Type B pancreatic cell (in vitro differentiated cells): ENCODE data around the gene AR. TPM values are rescaled to one million over a fixed set of nuclear protein-coding genes. Genes with fewer than 3 reads are reported as not detected.

Experiments used
- DNase-seq: peaks from one replicate; pipeline ENCODE4 v3.0.0; 2021; ENCODE audit warnings: mixed read lengths; ENCODE audit not compliant: unreplicated experiment; ENCODE audit errors: extremely low spot score
- H3K27ac Mint-ChIP-seq: 2 replicates; pipeline ENCODE4 v1.8.0; 2021; ENCODE audit warnings: mild to moderate bottlenecking, mixed read lengths
- H3K27me3 Mint-ChIP-seq: 2 replicates; pipeline ENCODE4 v1.8.0; 2021; ENCODE audit warnings: mixed read lengths
- H3K36me3 Mint-ChIP-seq: 2 replicates; pipeline ENCODE4 v1.8.0; 2021; ENCODE audit warnings: mixed read lengths
- H3K4me1 Mint-ChIP-seq: one replicate; pipeline ENCODE4 v1.8.0; 2021; ENCODE audit warnings: mixed read lengths; ENCODE audit not compliant: unreplicated experiment
- H3K4me3 Mint-ChIP-seq: 2 replicates; pipeline ENCODE4 v1.8.0; 2021; ENCODE audit warnings: mild to moderate bottlenecking, mixed read lengths
- H3K9me3 Mint-ChIP-seq: 2 replicates; pipeline ENCODE4 v1.8.0; 2021; ENCODE audit warnings: mixed read lengths
- total RNA-seq: library from RNA; stranded (reverse); gene quantifications from 2 replicates; pipeline ENCODE4 v1.2.1, GENCODE V29; 2021; ENCODE audit warnings: low replicate concordance
- TF ChIP-seq, protein P1 (sequence below): fragments of 200-600 bp; sonication (generic); conservative IDR thresholded peaks from 2 replicates; pipeline ENCODE4 v1.5.0; 2021; ENCODE audit warnings: antibody characterized with exemption, mild to moderate bottlenecking

Gene AR
- total RNA-seq, 1 donor from 2014 or later = 1.5 TPM

DNA sequence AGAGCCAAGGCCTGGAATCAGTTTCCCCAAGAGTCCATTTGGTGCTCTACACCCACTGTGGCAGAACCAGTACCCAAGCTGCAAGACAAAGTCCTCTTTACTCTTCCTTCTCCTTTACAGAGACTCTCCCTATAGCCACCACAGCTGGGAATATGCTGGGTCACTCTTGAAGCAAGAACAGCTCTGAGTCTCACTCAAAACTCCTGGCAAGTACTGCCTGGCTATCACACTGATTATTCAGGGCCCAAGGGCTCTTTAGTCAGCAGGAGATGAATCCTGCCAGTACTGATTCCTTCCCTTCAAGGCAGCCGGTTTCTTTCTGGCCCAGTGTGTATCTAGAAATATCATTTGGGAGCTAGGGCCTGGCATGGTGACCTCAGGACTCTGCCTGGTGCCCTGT lies 130.9 kb downstream of the AR start:
- DNase-seq = no peak
- no peaks in the 10 kb centered on the region for H3K27me3 Mint-ChIP-seq
- no peaks in the 10 kb centered on the region for H3K36me3 Mint-ChIP-seq
- no peak overlapping the region for H3K27ac Mint-ChIP-seq
- no peaks in the 10 kb centered on the region for H3K9me3 Mint-ChIP-seq
- TF ChIP-seq, protein P1, sequence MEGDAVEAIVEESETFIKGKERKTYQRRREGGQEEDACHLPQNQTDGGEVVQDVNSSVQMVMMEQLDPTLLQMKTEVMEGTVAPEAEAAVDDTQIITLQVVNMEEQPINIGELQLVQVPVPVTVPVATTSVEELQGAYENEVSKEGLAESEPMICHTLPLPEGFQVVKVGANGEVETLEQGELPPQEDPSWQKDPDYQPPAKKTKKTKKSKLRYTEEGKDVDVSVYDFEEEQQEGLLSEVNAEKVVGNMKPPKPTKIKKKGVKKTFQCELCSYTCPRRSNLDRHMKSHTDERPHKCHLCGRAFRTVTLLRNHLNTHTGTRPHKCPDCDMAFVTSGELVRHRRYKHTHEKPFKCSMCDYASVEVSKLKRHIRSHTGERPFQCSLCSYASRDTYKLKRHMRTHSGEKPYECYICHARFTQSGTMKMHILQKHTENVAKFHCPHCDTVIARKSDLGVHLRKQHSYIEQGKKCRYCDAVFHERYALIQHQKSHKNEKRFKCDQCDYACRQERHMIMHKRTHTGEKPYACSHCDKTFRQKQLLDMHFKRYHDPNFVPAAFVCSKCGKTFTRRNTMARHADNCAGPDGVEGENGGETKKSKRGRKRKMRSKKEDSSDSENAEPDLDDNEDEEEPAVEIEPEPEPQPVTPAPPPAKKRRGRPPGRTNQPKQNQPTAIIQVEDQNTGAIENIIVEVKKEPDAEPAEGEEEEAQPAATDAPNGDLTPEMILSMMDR = no peak
- H3K4me3 Mint-ChIP-seq = no peak overlapping the region
- no peaks in the 10 kb centered on the region for H3K4me1 Mint-ChIP-seq

DNA sequence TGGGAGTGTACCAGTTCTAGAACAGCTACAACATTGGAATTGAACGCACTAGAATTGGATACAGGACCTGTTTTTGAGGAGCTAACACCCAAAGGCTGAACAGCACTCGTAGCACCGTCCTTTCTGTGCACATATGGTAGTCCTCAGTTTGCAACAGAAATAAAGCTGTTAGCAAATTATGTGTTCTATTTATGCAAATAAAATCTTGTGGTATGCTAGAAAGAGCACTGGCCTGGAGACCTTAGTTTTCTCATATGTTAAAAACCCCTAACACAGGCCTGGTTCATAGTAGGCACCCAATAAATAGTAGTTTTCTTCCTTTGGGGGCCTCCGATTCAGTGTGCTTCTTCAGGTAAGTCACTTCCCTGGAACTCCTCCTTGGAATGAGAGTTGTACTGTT lies 140.3 kb downstream of the AR start:
- DNase-seq = no peak
- Mint-ChIP-seq H3K4me1 (no peaks in the 10 kb centered on the region), H3K27me3 (no peaks in the 10 kb centered on the region), H3K9me3 (no peaks in the 10 kb centered on the region), H3K27ac (no peak overlapping the region), H3K4me3 (no peak overlapping the region), H3K36me3 (no peaks in the 10 kb centered on the region)
- TF ChIP-seq, protein P1 = no peak

- peaks cover 6% of the 10 kb centered on the region for H3K4me1 Mint-ChIP-seq
- H3K9me3 Mint-ChIP-seq = peaks cover 5% of the 10 kb centered on the region
- TF ChIP-seq, protein P1 = no peak
- no peak overlapping the region for H3K27ac Mint-ChIP-seq
- H3K4me3 Mint-ChIP-seq = no peak overlapping the region
- H3K27me3 Mint-ChIP-seq = no peaks in the 10 kb centered on the region
- DNase-seq = no peak
- H3K36me3 Mint-ChIP-seq = no peaks in the 10 kb centered on the region
Observed at GRCh38 chrX:67692246-67692645, 148.4 kb downstream of the AR start.

DNA sequence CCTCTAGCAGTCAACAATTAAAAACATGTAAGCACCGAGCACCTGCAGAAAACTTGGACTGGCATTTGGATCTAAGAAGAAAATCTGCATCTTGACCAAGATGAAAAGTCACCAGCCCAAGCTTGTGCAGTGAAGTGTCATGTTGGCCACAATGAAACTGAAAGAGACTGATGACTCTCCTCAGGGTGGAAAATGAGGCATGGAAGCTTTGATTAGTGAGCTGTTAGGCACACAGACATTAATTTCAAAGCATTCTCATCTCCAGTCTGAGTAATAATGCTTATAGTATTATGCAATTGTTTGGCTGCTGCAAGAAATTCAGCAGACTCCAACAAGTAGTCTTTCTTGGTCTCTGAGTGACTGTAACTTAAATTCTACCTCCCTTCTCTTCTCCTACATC lies 150.1 kb downstream of the AR start:
- Mint-ChIP-seq H3K27me3 (no peaks in the 10 kb centered on the region), H3K4me1 (peaks cover 10% of the 10 kb centered on the region), H3K4me3 (no peak overlapping the region), H3K27ac (no peak overlapping the region), H3K36me3 (no peaks in the 10 kb centered on the region), H3K9me3 (peaks cover 5% of the 10 kb centered on the region)
- TF ChIP-seq, protein P1 = no peak
- no peak for DNase-seq

DNA sequence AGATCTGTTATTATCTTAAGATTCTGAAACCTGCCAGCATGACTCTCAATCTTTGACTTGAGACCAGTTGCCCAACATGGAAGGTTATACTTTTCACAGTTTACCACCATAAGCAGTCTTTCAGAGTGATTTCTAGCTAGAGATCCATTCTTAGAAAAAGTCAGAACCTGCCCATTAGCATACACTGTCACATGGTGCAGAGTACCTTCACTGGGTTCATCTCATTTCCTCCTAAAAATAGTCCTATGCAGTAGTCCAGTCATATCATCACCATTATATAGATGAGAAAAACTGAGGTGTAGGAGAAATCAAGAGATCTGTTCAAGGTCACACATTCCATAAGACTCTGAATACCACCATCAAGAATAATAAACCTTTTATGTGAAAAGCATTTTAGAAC lies 153.6 kb downstream of the AR start:
- Mint-ChIP-seq H3K36me3 (no peaks in the 10 kb centered on the region), H3K27ac (no peak overlapping the region), H3K4me1 (peaks cover 10% of the 10 kb centered on the region), H3K27me3 (no peaks in the 10 kb centered on the region), H3K9me3 (peaks cover 5% of the 10 kb centered on the region), H3K4me3 (no peak overlapping the region)
- TF ChIP-seq, protein P1 = no peak
- no peak for DNase-seq

GRCh38 chrX:67700602-67701001 lies 156.8 kb downstream of the AR start:
- no peaks in the 10 kb centered on the region for H3K9me3 Mint-ChIP-seq
- H3K27ac Mint-ChIP-seq = no peak overlapping the region
- no peak overlapping the region for H3K4me3 Mint-ChIP-seq
- no peaks in the 10 kb centered on the region for H3K36me3 Mint-ChIP-seq
- TF ChIP-seq, protein P1 = no peak
- H3K4me1 Mint-ChIP-seq = peaks cover 7% of the 10 kb centered on the region
- no peak for DNase-seq
- no peaks in the 10 kb centered on the region for H3K27me3 Mint-ChIP-seq
